Cardiac muscle cell (in vitro differentiated cells and primary cell): ENCODE results near the gene LAMA4. TPM values are rescaled to one million over a fixed set of nuclear protein-coding genes. Genes with fewer than 3 reads are reported as not detected.

Experiments
- DNase-seq, 2 donors: peaks; one replicate each; pipeline versions ENCODE4 v3.0.0 to v3.0.0-alpha.2; 2010 to 2017; ENCODE audit warnings: low read depth in 1 of 2, low spot score in 1 of 2
- H3K27ac ChIP-seq: fragments of 200-600 bp; sonication (generic); 2 replicates; pipeline ENCODE4 v1.5.1; 2016
- H3K27me3 ChIP-seq: fragments of 200-600 bp; sonication (generic); 2 replicates; pipeline ENCODE4 v1.6.0; 2016; ENCODE audit warnings: control low read depth
- H3K36me3 ChIP-seq: fragments of 200-600 bp; sonication (generic); 2 replicates; pipeline ENCODE4 v1.5.1; 2016; ENCODE audit warnings: control low read depth
- H3K4me1 ChIP-seq: fragments of 200-600 bp; sonication (generic); 2 replicates; pipeline ENCODE4 v1.8.1; 2017; ENCODE audit warnings: low read depth, mild to moderate bottlenecking, mixed run types
- H3K4me3 ChIP-seq: fragments of 200-600 bp; sonication (generic); 2 replicates; pipeline ENCODE4 v1.5.1; 2016; ENCODE audit warnings: mild to moderate bottlenecking
- H3K9me3 ChIP-seq: fragments of 200-600 bp; sonication (generic); 2 replicates; pipeline ENCODE4 v1.5.1; 2017; ENCODE audit warnings: low read depth, mild to moderate bottlenecking, control low read depth
- polyA plus RNA-seq: library from polyadenylated mRNA; unstranded; fragments of >200 nt; fragmentation: Nextera tagmentation; extraction: Ambion mirVana; gene quantifications from 2 replicates; pipeline ENCODE4 v1.2.1, GENCODE V29; 2016
- total RNA-seq: library from RNA; depleted of rRNA; stranded (reverse); fragments of >200 nt; gene quantifications from 2 replicates; pipeline ENCODE4 v1.2.3, GENCODE V29; 2016
- TF ChIP-seq, protein P1 (sequence below): IDR thresholded peaks from 2 replicates; pipeline ENCODE4 v1.5.1; 2012; ENCODE audit warnings: low read depth, mild to moderate bottlenecking, low read length

LAMA4 gene
- total and polyA plus RNA-seq, 2 experiments from 2014 or later = 162 to 304 TPM

DNA sequence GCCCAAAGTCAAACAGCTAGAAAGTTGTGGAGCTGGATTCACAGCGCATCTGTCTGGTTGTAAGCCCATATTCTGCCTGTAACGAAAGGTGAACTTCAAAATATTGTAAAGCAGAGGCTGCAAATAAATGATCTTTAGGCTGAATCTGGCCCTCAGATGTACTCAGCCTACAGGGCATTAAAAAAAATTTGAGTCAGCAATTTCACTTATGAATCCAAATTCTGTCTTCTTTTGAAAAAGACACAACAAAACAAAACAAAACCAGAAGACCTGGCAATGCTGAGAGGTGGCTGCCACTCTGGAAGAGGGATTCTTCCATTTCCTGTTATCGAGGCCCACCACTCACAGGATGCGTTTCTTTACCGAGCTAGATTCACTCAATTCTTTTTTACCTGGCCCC, 7.1 kb downstream of the LAMA4 start:
- Histone ChIP-seq H3K4me3 (no peak overlapping the region), H3K36me3 (peaks cover 22% of the 10 kb centered on the region), H3K4me1 (peaks cover 3% of the 10 kb centered on the region), H3K27me3 (no peaks in the 10 kb centered on the region), H3K9me3 (no peaks in the 10 kb centered on the region), H3K27ac (no peak overlapping the region)
- TF ChIP-seq, protein P1, sequence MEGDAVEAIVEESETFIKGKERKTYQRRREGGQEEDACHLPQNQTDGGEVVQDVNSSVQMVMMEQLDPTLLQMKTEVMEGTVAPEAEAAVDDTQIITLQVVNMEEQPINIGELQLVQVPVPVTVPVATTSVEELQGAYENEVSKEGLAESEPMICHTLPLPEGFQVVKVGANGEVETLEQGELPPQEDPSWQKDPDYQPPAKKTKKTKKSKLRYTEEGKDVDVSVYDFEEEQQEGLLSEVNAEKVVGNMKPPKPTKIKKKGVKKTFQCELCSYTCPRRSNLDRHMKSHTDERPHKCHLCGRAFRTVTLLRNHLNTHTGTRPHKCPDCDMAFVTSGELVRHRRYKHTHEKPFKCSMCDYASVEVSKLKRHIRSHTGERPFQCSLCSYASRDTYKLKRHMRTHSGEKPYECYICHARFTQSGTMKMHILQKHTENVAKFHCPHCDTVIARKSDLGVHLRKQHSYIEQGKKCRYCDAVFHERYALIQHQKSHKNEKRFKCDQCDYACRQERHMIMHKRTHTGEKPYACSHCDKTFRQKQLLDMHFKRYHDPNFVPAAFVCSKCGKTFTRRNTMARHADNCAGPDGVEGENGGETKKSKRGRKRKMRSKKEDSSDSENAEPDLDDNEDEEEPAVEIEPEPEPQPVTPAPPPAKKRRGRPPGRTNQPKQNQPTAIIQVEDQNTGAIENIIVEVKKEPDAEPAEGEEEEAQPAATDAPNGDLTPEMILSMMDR = no peak
- no peak for DNase-seq

DNA sequence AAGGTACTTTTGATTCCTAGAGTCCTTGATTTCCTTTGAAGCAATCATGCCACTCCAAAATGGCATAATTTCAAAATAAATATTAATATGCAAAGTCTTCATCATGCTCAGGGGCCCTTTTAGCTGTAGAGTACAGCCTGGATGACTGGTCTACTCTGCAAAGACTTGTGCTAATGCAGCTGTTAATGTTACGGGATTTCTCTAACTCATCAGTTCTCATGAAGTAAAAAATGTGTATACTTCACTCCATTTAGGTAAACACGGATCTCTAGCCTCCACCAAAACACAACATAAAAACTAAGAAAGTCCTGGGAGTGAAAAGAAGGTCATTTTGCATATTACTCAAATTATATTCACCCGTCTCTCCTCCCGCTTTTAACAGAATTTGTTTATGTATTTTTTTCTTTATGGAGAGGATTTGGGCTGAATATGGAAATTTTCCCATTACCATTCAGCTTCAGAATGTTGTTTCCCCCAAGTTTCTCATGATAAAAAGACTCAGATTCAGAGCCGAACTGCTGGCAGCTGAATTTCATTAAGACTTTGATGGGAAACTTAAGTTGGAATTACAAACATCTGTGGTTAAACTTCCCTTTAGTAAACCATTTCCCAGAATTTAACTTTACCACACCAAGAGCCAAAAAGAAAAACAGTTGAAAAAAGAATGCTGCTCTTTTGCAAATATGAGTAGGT, 8.7 kb downstream of the LAMA4 start:
- TF ChIP-seq, protein P1 = no peak
- Histone ChIP-seq H3K9me3 (no peaks in the 10 kb centered on the region), H3K4me3 (no peak overlapping the region), H3K4me1 (peaks cover 3% of the 10 kb centered on the region), H3K27ac (no peak overlapping the region), H3K36me3 (peaks cover 17% of the 10 kb centered on the region), H3K27me3 (no peaks in the 10 kb centered on the region)
- DNase-seq = peak in 1 of 2 donors; percentile 82

- Histone ChIP-seq H3K4me1 (peaks cover 3% of the 10 kb centered on the region), H3K9me3 (no peaks in the 10 kb centered on the region), H3K4me3 (no peak overlapping the region), H3K36me3 (peaks cover 17% of the 10 kb centered on the region), H3K27me3 (no peaks in the 10 kb centered on the region), H3K27ac (no peak overlapping the region)
- no peak for DNase-seq
- TF ChIP-seq, protein P1 = no peak
Measured at GRCh38 chr6:112243861-112244827, 10.2 kb downstream of the LAMA4 start.

DNA sequence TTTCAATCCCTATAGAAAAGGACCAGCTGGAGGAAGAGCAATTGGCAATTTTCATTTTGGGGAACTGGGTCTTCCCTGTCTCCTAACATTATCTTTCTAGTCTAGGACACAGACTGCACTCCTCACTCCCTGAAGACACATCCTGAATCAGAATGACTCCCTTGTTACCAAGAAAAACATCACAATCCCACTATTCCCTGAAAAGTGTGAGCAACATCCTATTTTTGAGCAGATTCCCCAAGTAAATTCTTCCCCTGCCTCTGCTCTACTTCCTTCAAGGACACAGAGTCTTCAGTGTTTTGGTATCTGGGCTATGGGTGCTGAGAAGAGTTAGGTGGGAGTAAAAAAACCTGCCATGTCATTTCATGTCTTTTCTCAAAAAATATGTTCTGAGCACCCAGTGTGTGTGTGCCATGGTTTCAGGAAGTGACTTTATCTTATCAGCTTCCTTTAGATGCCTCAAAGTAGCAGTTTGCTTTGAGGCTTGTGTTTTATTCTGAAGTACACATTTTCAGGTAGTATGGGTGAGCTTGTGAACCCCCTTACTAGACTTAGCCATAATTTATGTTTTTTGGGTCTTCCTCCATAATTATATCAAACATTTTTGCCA, 12.4 kb downstream of the LAMA4 start:
- Histone ChIP-seq H3K36me3 (peaks cover 20% of the 10 kb centered on the region), H3K27ac (peak overlapping the region; percentile 8), H3K27me3 (no peaks in the 10 kb centered on the region), H3K9me3 (no peaks in the 10 kb centered on the region), H3K4me1 (peaks cover 3% of the 10 kb centered on the region), H3K4me3 (no peak overlapping the region)
- TF ChIP-seq, protein P1 = no peak
- DNase-seq = no peak

DNA sequence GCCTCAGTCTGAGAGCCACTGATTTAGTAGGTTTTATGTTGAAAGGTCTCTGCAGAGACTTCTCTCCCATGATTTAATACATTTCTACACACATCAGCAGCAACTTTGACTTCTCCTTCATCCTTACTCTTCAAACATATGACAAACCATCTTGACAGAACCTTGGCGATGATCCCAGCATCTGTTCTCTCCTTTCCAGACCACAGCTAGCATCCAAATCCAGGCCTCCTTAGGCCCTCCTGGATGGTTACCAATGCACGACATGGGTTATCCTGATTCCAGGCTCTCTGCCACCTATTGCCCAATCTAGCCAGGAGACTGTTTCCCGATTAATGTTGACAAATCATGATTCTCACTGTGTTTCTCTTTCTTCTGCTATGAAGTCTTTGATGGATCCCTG, 16.8 kb downstream of the LAMA4 start:
- Histone ChIP-seq H3K27me3 (no peaks in the 10 kb centered on the region), H3K36me3 (peaks cover 7% of the 10 kb centered on the region), H3K27ac (no peak overlapping the region), H3K9me3 (no peaks in the 10 kb centered on the region), H3K4me3 (no peak overlapping the region), H3K4me1 (no peaks in the 10 kb centered on the region)
- DNase-seq = peak in 1 of 2 donors; percentile 98
- TF ChIP-seq, protein P1 = no peak
